ENCODE results near the gene FMNL2. TPM values are rescaled to one million over a fixed set of nuclear protein-coding genes. Genes with fewer than 3 reads are reported as not detected.

Gene FMNL2
- total RNA-seq, 1 experiment from 2014 or later, result 33.6 TPM

DNA sequence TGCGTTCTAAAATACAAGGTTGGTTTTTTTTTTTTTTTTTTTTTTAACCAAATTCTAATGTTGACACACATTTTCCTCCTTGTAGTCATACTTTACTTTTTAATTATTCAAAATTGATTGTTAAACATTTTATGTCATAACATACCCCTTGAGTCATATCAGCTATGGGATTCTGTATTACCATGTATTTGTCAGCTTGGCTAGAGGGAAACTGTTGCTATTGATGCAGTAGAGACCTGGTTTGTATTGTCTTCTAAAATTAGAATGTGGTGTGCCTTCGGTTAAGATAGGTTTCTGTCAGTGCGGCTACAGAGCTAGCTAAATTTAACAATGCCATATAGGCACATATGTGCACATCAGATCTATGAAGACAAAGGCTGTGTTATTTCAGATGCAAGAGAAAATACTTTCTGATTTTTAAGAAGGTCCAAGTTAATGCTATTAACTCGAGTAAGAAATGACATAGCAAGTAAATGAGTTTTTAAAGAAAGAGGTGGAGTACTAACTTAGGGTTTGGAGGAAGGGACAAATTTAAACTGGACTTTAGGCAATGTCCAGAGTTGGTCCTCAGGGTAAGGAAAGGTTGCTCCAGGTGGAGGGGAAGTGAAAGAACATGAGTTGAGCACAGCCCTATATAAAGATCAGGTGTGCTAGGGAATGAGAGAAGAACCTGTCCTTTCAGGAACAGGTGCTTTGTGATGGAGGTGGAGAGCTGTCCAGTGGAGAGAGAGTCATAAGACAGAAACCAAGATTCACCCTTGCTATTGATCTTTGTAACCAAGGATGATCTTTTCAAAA, 230.0 kb downstream of the FMNL2 start:
- H3K9ac ChIP-seq (ENCODE audit: extremely low read depth, insufficient read length, low read length), result no peak overlapping the region
- no peak overlapping the region for H3K23ac ChIP-seq (ENCODE audit: insufficient read length, low read depth, low read length)
- H3K4me1 ChIP-seq (ENCODE audit: insufficient read depth, low read length), result no peaks in the 10 kb centered on the region
- TF ChIP-seq CTCF (conservative IDR thresholded peaks at IDR 0.05), result no peak
- H2AFZ ChIP-seq (ENCODE audit: low read length), result no peak overlapping the region
- H2BK15ac ChIP-seq (ENCODE audit: low read depth, low read length), result no peak overlapping the region
- Mint-ChIP-seq H3K27me3 (ENCODE audit: low read depth) (no peaks in the 10 kb centered on the region), H3K27ac (no peak overlapping the region), H3K4me3 (no peak overlapping the region), H3K9me3 (no peaks in the 10 kb centered on the region), H3K36me3 (ENCODE audit: insufficient read depth in 1 of 3, low read depth in 3 of 3) (peaks cover 10 to 31% (median 17%) of the 10 kb centered on the region in 3 experiments; a peak in 6 of 7 replicates), H3K4me1 (peaks cover 0 to 3% of the 10 kb centered on the region in 2 experiments; a peak in 1 of 4 replicates)
- H3K27me3 ChIP-seq (ENCODE audit: insufficient read depth, low read length), result no peaks in the 10 kb centered on the region
- H3K79me2 ChIP-seq (ENCODE audit: insufficient read depth, low read length), result no peaks in the 10 kb centered on the region; the same call in 1 of the 2 replicates
- H3K23me2 ChIP-seq (ENCODE audit: insufficient read length, low read depth, low read length, poor library complexity, severe bottlenecking), result no peaks in the 10 kb centered on the region
- no peak overlapping the region for H3K27ac ChIP-seq (ENCODE audit: insufficient read length, low read depth, low read length)
- no peak overlapping the region for H4K91ac ChIP-seq (ENCODE audit: insufficient read length, low read depth, low read length)
- no peak for DNase-seq
- no peak overlapping the region for H3K56ac ChIP-seq (ENCODE audit: insufficient read length, low read depth, low read length)
- no peak overlapping the region for H3K4ac ChIP-seq (ENCODE audit: low read depth, low read length)
- no peak overlapping the region for H3K4me2 ChIP-seq (ENCODE audit: insufficient read depth, insufficient read length, low read length)
- H2BK120ac ChIP-seq (ENCODE audit: low read depth, low read length, poor library complexity, severe bottlenecking), result no peak overlapping the region
- no peaks in the 10 kb centered on the region for H3K9me3 ChIP-seq (ENCODE audit: control insufficient read depth, low read depth, low read length)
- no peak overlapping the region for H4K5ac ChIP-seq (ENCODE audit: insufficient read length, low read depth, low read length)
- no peak overlapping the region for H2BK5ac ChIP-seq (ENCODE audit: insufficient read length, low read length)
- H3K18ac ChIP-seq (ENCODE audit: insufficient read length, low read depth, low read length), result no peak overlapping the region
- no peak overlapping the region for H2AK5ac ChIP-seq (ENCODE audit: insufficient read length, low read length)
- no peak overlapping the region for H3K14ac ChIP-seq (ENCODE audit: insufficient read depth, low read length)
- H3T11ph ChIP-seq (ENCODE audit: low read length), result no peak overlapping the region
- no peak overlapping the region for H2BK12ac ChIP-seq (ENCODE audit: insufficient read length, low read depth, low read length)
- no peaks in the 10 kb centered on the region for H3K79me1 ChIP-seq (ENCODE audit: insufficient read depth, low read depth, low read length, poor library complexity, severe bottlenecking)
- no peaks in the 10 kb centered on the region for H4K20me1 ChIP-seq (ENCODE audit: control insufficient read depth, insufficient read depth, insufficient read length)
- no CpG with 5 or more reads among the region's 4 CpGs for WGBS (ENCODE audit: extremely low coverage, insufficient read length, low lambda C conversion rate)
- no peak overlapping the region for H4K8ac ChIP-seq (replicated peaks; ENCODE audit: insufficient read length, low read depth, low read length)
- no peak overlapping the region for H2BK20ac ChIP-seq (ENCODE audit: low read depth, low read length, poor library complexity, severe bottlenecking)

Measured in H9 (cell line).